GM23338 (cell line): ENCODE measurements around the gene TRIM36. TPM values are rescaled to one million over a fixed set of nuclear protein-coding genes. Genes with fewer than 3 reads are reported as not detected.

Experiments
- ATAC-seq: fragments of 200-7000 bp; cut with Tn5 transposase; 3 replicates; pipeline ENCODE4 v1.9.1; 2020
- DNase-seq: peaks from one replicate; pipeline ENCODE4 v3.0.0-alpha.2; 2015; ENCODE audit warnings: low spot score
- H2AFZ ChIP-seq: fragments of 200-600 bp; sonication (generic); 2 replicates; pipeline ENCODE4 v1.8.0; 2016; ENCODE audit warnings: antibody characterized with exemption, mild to moderate bottlenecking, moderate library complexity
- H3F3A ChIP-seq: fragments of 200-600 bp; sonication (generic); replicated peaks from 2 replicates; pipeline ENCODE4 v1.8.0; 2017; ENCODE audit warnings: antibody characterized with exemption, mixed run types, low read depth
- H3K27ac ChIP-seq: fragments of 200-600 bp; sonication (generic); 2 replicates; pipeline ENCODE4 v1.6.1; 2016; ENCODE audit warnings: low read depth
- H3K27me3 ChIP-seq: fragments of 200-600 bp; sonication (generic); 2 replicates; pipeline ENCODE4 v1.8.0; 2016; ENCODE audit warnings: mild to moderate bottlenecking, mixed run types, moderate library complexity; ENCODE audit not compliant: insufficient read depth
- H3K36me3 ChIP-seq: fragments of 200-600 bp; sonication (generic); 2 replicates; pipeline ENCODE4 v1.8.0; 2016; ENCODE audit warnings: mild to moderate bottlenecking; ENCODE audit not compliant: insufficient read depth
- H3K4me1 ChIP-seq: fragments of 200-600 bp; sonication (generic); 2 replicates; pipeline ENCODE4 v1.8.0; 2016; ENCODE audit warnings: mild to moderate bottlenecking, moderate library complexity; ENCODE audit not compliant: insufficient read depth
- H3K4me2 ChIP-seq: fragments of 200-600 bp; sonication (generic); 2 replicates; pipeline ENCODE4 v1.7.1; 2017; ENCODE audit warnings: mixed run types
- H3K4me3 ChIP-seq: fragments of 200-600 bp; sonication (generic); 2 replicates; pipeline ENCODE4 v1.6.1; 2016; ENCODE audit warnings: mixed run types
- H3K79me2 ChIP-seq: fragments of 200-600 bp; sonication (generic); replicated peaks from 2 replicates; pipeline ENCODE4 v1.8.0; 2017; ENCODE audit warnings: mild to moderate bottlenecking; ENCODE audit not compliant: insufficient read depth
- H3K9me2 ChIP-seq: fragments of 200-600 bp; sonication (generic); 2 replicates; pipeline ENCODE4 v1.8.0; 2017; ENCODE audit not compliant: insufficient read depth
- H4K20me1 ChIP-seq: fragments of 200-600 bp; sonication (generic); replicated peaks from 2 replicates; pipeline ENCODE4 v1.8.0; 2017; ENCODE audit warnings: mild to moderate bottlenecking; ENCODE audit not compliant: insufficient read depth
- H3K27ac Mint-ChIP-seq: 2 replicates; pipeline ENCODE4 v1.8.0; 2020; ENCODE audit warnings: inconsistent platforms, mild to moderate bottlenecking, moderate library complexity, mixed read lengths
- H3K27me3 Mint-ChIP-seq: 3 replicates; pipeline ENCODE4 v1.8.0; 2022; ENCODE audit warnings: low read depth, mild to moderate bottlenecking, moderate library complexity, mixed read lengths, inconsistent platforms; ENCODE audit not compliant: insufficient read depth, poor library complexity
- H3K36me3 Mint-ChIP-seq: 3 replicates; pipeline ENCODE4 v1.8.0; 2021; ENCODE audit warnings: low read depth, mild to moderate bottlenecking, inconsistent platforms, moderate library complexity, mixed read lengths
- H3K4me1 Mint-ChIP-seq: 3 replicates; pipeline ENCODE4 v1.8.0; 2020; ENCODE audit warnings: mild to moderate bottlenecking, inconsistent platforms, mixed read lengths
- H3K4me3 Mint-ChIP-seq: 3 replicates; pipeline ENCODE4 v1.8.0; 2021; ENCODE audit warnings: moderate library complexity, mild to moderate bottlenecking, inconsistent platforms, mixed read lengths
- H3K9me3 Mint-ChIP-seq: 3 replicates; pipeline ENCODE4 v1.8.0; 2020; ENCODE audit warnings: moderate library complexity, mild to moderate bottlenecking, inconsistent platforms, mixed read lengths
- CREB1 ChIP-seq: fragments of 250-450 bp; sonication (Bioruptor Pico); IDR thresholded peaks from 2 replicates; pipeline ENCODE4 v1.5.0; 2020; ENCODE audit warnings: low read depth, mild to moderate bottlenecking, moderate library complexity
- CTCF ChIP-seq, 2 experiments: fragments of 200-600 bp in 1 of 2; sonication (generic) in 1 of 2; conservative IDR thresholded peaks; 2 replicates each; pipeline versions ENCODE4 v1.5.1 to v1.6.1; 2016 to 2017; ENCODE audit warnings: antibody characterized with exemption in 2 of 2, low read depth in 2 of 2, mild to moderate bottlenecking in 2 of 2, moderate library complexity in 1 of 2
- ETS1 ChIP-seq: IDR thresholded peaks from 2 replicates; pipeline ENCODE4 v1.6.1; 2016; ENCODE audit warnings: antibody characterized with exemption
- EZH2 ChIP-seq: fragments of 200-600 bp; sonication (generic); IDR thresholded peaks from one replicate; pipeline ENCODE4 v1.8.0; 2017; ENCODE audit warnings: antibody characterized with exemption, mild to moderate bottlenecking, low read depth; ENCODE audit not compliant: unreplicated experiment
- EZH2phosphoT487 ChIP-seq: fragments of 200-600 bp; sonication (generic); IDR thresholded peaks from one replicate; pipeline ENCODE4 v1.8.1; 2018; ENCODE audit warnings: antibody characterized with exemption; ENCODE audit not compliant: unreplicated experiment
- JUNB ChIP-seq: IDR thresholded peaks from one replicate; pipeline ENCODE4 v1.6.1; 2016; ENCODE audit warnings: antibody characterized with exemption; ENCODE audit not compliant: unreplicated experiment
- POLR2AphosphoS5 ChIP-seq: IDR thresholded peaks from 2 replicates; pipeline ENCODE4 v1.6.1; 2016; ENCODE audit warnings: antibody characterized with exemption, low read depth
- STAT1 ChIP-seq: IDR thresholded peaks from one replicate; pipeline ENCODE4 v1.6.1; 2016; ENCODE audit warnings: antibody characterized with exemption; ENCODE audit not compliant: unreplicated experiment
- ZNF114 ChIP-seq: fragments of 250-450 bp; sonication (Bioruptor Pico); IDR thresholded peaks from 2 replicates; pipeline ENCODE4 v1.5.0; 2020; ENCODE audit warnings: mild to moderate bottlenecking, moderate library complexity
- ZNF331 ChIP-seq: fragments of 250-450 bp; sonication (Bioruptor Pico); IDR thresholded peaks from 2 replicates; pipeline ENCODE4 v1.5.0; 2020; ENCODE audit warnings: low read depth, mild to moderate bottlenecking, moderate library complexity
- polyA plus RNA-seq: library from polyadenylated mRNA; unstranded; fragments of >200 nt; fragmentation: Nextera tagmentation; extraction: Ambion mirVana; gene quantifications from 2 replicates; pipeline ENCODE4 v1.2.1, GENCODE V29; 2016
- total RNA-seq: library from RNA; depleted of rRNA; stranded (reverse); fragments of >200 nt; shearing (Covaris generic); gene quantifications from 2 replicates; pipeline ENCODE4 v1.2.3, GENCODE V29; 2014
- TF ChIP-seq, protein P1 (sequence below): fragments of 250-450 bp; sonication (Bioruptor Pico); IDR thresholded peaks from 2 replicates; pipeline ENCODE4 v1.5.0; 2020; ENCODE audit warnings: mild to moderate bottlenecking, moderate library complexity
- TF ChIP-seq, protein P2 (sequence below): IDR thresholded peaks from one replicate; pipeline ENCODE4 v1.6.1; 2018; ENCODE audit warnings: antibody characterized with exemption; ENCODE audit not compliant: unreplicated experiment

The TRIM36 gene
- total and polyA plus RNA-seq, 2 experiments from 2014 or later: 4.4 to 14.1 TPM

GRCh38 chr5:115186794-115187193, 17.1 kb upstream of the TRIM36 start:
- Histone ChIP-seq H3K79me2 (no peaks in the 10 kb centered on the region), H3K4me3 (no peak overlapping the region), H3F3A (no peaks in the 10 kb centered on the region), H3K36me3 (no peaks in the 10 kb centered on the region), H3K4me1 (peaks cover 7% of the 10 kb centered on the region; the same call in 1 of the 2 replicates), H3K9me2 (no peaks in the 10 kb centered on the region), H3K27me3 (peaks cover 19% of the 10 kb centered on the region), H2AFZ (no peak overlapping the region), H3K27ac (no peak overlapping the region), H4K20me1 (no peaks in the 10 kb centered on the region), H3K4me2 (no peak overlapping the region)
- Mint-ChIP-seq H3K27me3 (peaks cover 13% of the 10 kb centered on the region), H3K4me1 (peaks cover 19% of the 10 kb centered on the region), H3K4me3 (no peak overlapping the region), H3K9me3 (no peaks in the 10 kb centered on the region), H3K36me3 (no peaks in the 10 kb centered on the region), H3K27ac (no peak overlapping the region)
- ATAC-seq: no peak
- no peak for TF ChIP-seq ZNF331 (CRISPR knock-in tag)
- no peak for TF ChIP-seq ZNF114
- no peak for TF ChIP-seq EZH2
- TF ChIP-seq, protein P1, sequence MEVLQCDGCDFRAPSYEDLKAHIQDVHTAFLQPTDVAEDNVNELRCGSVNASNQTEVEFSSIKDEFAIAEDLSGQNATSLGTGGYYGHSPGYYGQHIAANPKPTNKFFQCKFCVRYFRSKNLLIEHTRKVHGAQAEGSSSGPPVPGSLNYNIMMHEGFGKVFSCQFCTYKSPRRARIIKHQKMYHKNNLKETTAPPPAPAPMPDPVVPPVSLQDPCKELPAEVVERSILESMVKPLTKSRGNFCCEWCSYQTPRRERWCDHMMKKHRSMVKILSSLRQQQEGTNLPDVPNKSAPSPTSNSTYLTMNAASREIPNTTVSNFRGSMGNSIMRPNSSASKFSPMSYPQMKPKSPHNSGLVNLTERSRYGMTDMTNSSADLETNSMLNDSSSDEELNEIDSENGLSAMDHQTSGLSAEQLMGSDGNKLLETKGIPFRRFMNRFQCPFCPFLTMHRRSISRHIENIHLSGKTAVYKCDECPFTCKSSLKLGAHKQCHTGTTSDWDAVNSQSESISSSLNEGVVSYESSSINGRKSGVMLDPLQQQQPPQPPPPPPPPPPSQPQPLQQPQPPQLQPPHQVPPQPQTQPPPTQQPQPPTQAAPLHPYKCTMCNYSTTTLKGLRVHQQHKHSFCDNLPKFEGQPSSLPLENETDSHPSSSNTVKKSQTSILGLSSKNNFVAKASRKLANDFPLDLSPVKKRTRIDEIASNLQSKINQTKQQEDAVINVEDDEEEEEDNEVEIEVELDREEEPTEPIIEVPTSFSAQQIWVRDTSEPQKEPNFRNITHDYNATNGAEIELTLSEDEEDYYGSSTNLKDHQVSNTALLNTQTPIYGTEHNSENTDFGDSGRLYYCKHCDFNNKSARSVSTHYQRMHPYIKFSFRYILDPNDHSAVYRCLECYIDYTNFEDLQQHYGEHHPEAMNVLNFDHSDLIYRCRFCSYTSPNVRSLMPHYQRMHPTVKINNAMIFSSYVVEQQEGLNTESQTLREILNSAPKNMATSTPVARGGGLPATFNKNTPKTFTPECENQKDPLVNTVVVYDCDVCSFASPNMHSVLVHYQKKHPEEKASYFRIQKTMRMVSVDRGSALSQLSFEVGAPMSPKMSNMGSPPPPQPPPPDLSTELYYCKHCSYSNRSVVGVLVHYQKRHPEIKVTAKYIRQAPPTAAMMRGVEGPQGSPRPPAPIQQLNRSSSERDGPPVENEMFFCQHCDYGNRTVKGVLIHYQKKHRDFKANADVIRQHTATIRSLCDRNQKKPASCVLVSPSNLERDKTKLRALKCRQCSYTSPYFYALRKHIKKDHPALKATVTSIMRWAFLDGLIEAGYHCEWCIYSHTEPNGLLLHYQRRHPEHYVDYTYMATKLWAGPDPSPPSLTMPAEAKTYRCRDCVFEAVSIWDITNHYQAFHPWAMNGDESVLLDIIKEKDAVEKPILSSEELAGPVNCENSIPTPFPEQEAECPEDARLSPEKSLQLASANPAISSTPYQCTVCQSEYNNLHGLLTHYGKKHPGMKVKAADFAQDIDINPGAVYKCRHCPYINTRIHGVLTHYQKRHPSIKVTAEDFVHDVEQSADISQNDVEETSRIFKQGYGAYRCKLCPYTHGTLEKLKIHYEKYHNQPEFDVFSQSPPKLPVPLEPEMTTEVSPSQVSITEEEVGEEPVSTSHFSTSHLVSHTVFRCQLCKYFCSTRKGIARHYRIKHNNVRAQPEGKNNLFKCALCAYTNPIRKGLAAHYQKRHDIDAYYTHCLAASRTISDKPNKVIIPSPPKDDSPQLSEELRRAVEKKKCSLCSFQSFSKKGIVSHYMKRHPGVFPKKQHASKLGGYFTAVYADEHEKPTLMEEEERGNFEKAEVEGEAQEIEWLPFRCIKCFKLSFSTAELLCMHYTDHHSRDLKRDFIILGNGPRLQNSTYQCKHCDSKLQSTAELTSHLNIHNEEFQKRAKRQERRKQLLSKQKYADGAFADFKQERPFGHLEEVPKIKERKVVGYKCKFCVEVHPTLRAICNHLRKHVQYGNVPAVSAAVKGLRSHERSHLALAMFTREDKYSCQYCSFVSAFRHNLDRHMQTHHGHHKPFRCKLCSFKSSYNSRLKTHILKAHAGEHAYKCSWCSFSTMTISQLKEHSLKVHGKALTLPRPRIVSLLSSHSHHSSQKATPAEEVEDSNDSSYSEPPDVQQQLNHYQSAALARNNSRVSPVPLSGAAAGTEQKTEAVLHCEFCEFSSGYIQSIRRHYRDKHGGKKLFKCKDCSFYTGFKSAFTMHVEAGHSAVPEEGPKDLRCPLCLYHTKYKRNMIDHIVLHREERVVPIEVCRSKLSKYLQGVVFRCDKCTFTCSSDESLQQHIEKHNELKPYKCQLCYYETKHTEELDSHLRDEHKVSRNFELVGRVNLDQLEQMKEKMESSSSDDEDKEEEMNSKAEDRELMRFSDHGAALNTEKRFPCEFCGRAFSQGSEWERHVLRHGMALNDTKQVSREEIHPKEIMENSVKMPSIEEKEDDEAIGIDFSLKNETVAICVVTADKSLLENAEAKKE: no peak
- no peak for TF ChIP-seq ETS1
- no peak for TF ChIP-seq CREB1 (CRISPR knock-in tag)
- no peak for TF ChIP-seq JUNB
- no peak for TF ChIP-seq EZH2phosphoT487
- TF ChIP-seq STAT1: no peak
- TF ChIP-seq CTCF (conservative IDR thresholded peaks at IDR 0.05; ENCODE audit: low read depth in 2 of 2): no peak
- no peak for TF ChIP-seq POLR2AphosphoS5
- TF ChIP-seq, protein P2, sequence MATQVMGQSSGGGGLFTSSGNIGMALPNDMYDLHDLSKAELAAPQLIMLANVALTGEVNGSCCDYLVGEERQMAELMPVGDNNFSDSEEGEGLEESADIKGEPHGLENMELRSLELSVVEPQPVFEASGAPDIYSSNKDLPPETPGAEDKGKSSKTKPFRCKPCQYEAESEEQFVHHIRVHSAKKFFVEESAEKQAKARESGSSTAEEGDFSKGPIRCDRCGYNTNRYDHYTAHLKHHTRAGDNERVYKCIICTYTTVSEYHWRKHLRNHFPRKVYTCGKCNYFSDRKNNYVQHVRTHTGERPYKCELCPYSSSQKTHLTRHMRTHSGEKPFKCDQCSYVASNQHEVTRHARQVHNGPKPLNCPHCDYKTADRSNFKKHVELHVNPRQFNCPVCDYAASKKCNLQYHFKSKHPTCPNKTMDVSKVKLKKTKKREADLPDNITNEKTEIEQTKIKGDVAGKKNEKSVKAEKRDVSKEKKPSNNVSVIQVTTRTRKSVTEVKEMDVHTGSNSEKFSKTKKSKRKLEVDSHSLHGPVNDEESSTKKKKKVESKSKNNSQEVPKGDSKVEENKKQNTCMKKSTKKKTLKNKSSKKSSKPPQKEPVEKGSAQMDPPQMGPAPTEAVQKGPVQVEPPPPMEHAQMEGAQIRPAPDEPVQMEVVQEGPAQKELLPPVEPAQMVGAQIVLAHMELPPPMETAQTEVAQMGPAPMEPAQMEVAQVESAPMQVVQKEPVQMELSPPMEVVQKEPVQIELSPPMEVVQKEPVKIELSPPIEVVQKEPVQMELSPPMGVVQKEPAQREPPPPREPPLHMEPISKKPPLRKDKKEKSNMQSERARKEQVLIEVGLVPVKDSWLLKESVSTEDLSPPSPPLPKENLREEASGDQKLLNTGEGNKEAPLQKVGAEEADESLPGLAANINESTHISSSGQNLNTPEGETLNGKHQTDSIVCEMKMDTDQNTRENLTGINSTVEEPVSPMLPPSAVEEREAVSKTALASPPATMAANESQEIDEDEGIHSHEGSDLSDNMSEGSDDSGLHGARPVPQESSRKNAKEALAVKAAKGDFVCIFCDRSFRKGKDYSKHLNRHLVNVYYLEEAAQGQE: no peak
- DNase-seq: no peak
